Measurements from ENCODE around the gene CDHR3. TPM values are rescaled to one million over a fixed set of nuclear protein-coding genes. Genes with fewer than 3 reads are reported as not detected.

CDHR3 gene
- total RNA-seq, 1 donor from 2014 or later: 0.47 TPM

DNA sequence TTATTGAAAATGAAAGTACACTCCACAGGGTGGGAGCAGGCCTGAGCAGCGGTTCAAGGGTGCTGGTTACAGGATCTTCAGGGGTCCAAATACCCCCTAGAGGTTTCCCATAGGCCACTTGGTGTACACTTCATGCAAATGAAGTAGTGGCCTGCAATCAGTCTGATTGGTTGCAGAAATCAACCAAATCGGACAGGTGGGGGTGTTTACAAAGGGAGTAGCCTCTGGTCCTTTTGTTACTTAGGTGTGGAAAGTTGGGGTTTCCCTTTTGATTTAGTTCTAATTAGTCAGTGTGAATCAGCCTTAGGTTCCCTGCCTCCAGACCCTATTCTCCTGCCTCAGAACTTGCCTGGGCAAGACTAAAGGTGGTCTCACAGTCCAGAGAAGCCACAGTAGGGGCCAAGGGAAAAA lies 99.5 kb downstream of the CDHR3 start:
- no peaks in the 10 kb centered on the region for H3K36me3 Mint-ChIP-seq (ENCODE audit: low read depth)
- H3K27me3 Mint-ChIP-seq (ENCODE audit: insufficient read depth): no peaks in the 10 kb centered on the region
- DNase-seq (ENCODE audit: low spot score): no peak
- H3K9me3 Mint-ChIP-seq: no peaks in the 10 kb centered on the region
- peaks cover 28% of the 10 kb centered on the region for H3K4me1 Mint-ChIP-seq (ENCODE audit: low read depth)
- intact Hi-C loops (cut with micrococcal nuclease): no loop called here
- no peak overlapping the region for H3K4me3 Mint-ChIP-seq
- H3K27ac Mint-ChIP-seq: no peak overlapping the region

GRCh38 chr7:106063024-106063423 lies 100.0 kb downstream of the CDHR3 start:
- H3K27me3 Mint-ChIP-seq (ENCODE audit: insufficient read depth): no peaks in the 10 kb centered on the region

DNA sequence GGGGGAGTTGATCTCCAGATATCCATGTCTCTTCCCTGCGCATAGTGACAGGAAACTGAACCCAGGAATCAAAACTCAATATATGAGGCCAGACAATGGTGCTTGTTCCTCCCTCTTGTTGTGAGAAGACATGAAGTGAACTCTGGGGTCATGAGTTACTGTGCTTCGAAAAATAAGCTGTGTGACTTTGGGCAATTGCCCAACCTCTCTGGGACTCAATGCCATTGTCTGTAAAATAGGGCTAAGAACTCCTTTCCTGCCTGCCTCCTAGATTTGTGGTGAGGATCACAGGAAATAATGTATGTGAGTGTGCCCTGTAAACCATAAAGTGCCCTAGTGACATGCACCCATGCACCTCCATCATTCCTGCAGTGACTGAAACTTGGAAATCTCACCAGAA lies 100.6 kb downstream of the CDHR3 start:
- Mint-ChIP-seq H3K36me3 (ENCODE audit: low read depth) (no peaks in the 10 kb centered on the region), H3K4me3 (no peak overlapping the region), H3K27ac (no peak overlapping the region), H3K9me3 (no peaks in the 10 kb centered on the region), H3K27me3 (ENCODE audit: insufficient read depth) (no peaks in the 10 kb centered on the region), H3K4me1 (ENCODE audit: low read depth) (peaks cover 23% of the 10 kb centered on the region)
- no peak for DNase-seq (ENCODE audit: low spot score)
- intact Hi-C loops (cut with micrococcal nuclease): no loop called here

More at GRCh38 chr7:106063024-106063423, 100.0 kb downstream of the CDHR3 start:
- Mint-ChIP-seq H3K9me3 (no peaks in the 10 kb centered on the region), H3K4me3 (no peak overlapping the region), H3K4me1 (ENCODE audit: low read depth) (peaks cover 24% of the 10 kb centered on the region), H3K36me3 (ENCODE audit: low read depth) (no peaks in the 10 kb centered on the region), H3K27ac (peak overlapping the region; percentile 35)
- no peak for DNase-seq (ENCODE audit: low spot score)
- intact Hi-C loops (cut with micrococcal nuclease): no loop called here

- Mint-ChIP-seq H3K36me3 (ENCODE audit: low read depth) (no peaks in the 10 kb centered on the region), H3K27me3 (ENCODE audit: insufficient read depth) (no peaks in the 10 kb centered on the region), H3K27ac (no peak overlapping the region), H3K9me3 (no peaks in the 10 kb centered on the region), H3K4me3 (no peak overlapping the region), H3K4me1 (ENCODE audit: low read depth) (peaks cover 19% of the 10 kb centered on the region)
- intact Hi-C loops (cut with micrococcal nuclease): no loop called here
- DNase-seq (ENCODE audit: low spot score): no peak
These were observed 101.3 kb downstream of the CDHR3 start for GRCh38 chr7:106064316-106064715.

GRCh38 chr7:106064771-106065574 lies 101.9 kb downstream of the CDHR3 start:
- Mint-ChIP-seq H3K36me3 (ENCODE audit: low read depth) (no peaks in the 10 kb centered on the region), H3K4me3 (no peak overlapping the region), H3K27ac (no peak overlapping the region), H3K27me3 (ENCODE audit: insufficient read depth) (no peaks in the 10 kb centered on the region), H3K4me1 (ENCODE audit: low read depth) (peaks cover 23% of the 10 kb centered on the region), H3K9me3 (no peaks in the 10 kb centered on the region)
- no peak for DNase-seq (ENCODE audit: low spot score)
- intact Hi-C loops (cut with micrococcal nuclease): no loop called here

- H3K27ac Mint-ChIP-seq: no peak overlapping the region
- H3K36me3 Mint-ChIP-seq (ENCODE audit: low read depth): no peaks in the 10 kb centered on the region
- peaks cover 27% of the 10 kb centered on the region for H3K4me1 Mint-ChIP-seq (ENCODE audit: low read depth)
- DNase-seq (ENCODE audit: low spot score): no peak
- intact Hi-C loops (cut with micrococcal nuclease): no loop called here
- no peaks in the 10 kb centered on the region for H3K27me3 Mint-ChIP-seq (ENCODE audit: insufficient read depth)
- no peak overlapping the region for H3K4me3 Mint-ChIP-seq
- H3K9me3 Mint-ChIP-seq: no peaks in the 10 kb centered on the region
These were observed 102.8 kb downstream of the CDHR3 start for GRCh38 chr7:106065575-106066500.

GRCh38 chr7:106067678-106068077 lies 104.6 kb downstream of the CDHR3 start:
- H3K36me3 Mint-ChIP-seq (ENCODE audit: low read depth): no peaks in the 10 kb centered on the region
- no peaks in the 10 kb centered on the region for H3K9me3 Mint-ChIP-seq
- H3K4me1 Mint-ChIP-seq (ENCODE audit: low read depth): peaks cover 39% of the 10 kb centered on the region
- intact Hi-C loops (cut with micrococcal nuclease): no loop called here
- no peak overlapping the region for H3K27ac Mint-ChIP-seq
- DNase-seq (ENCODE audit: low spot score): no peak
- H3K4me3 Mint-ChIP-seq: no peak overlapping the region
- no peaks in the 10 kb centered on the region for H3K27me3 Mint-ChIP-seq (ENCODE audit: insufficient read depth)

- no peak for DNase-seq (ENCODE audit: low spot score)
- no peaks in the 10 kb centered on the region for H3K27me3 Mint-ChIP-seq (ENCODE audit: insufficient read depth)
- no peak overlapping the region for H3K27ac Mint-ChIP-seq
- intact Hi-C loops (cut with micrococcal nuclease): no loop called here
- peaks cover 35% of the 10 kb centered on the region for H3K4me1 Mint-ChIP-seq (ENCODE audit: low read depth)
- no peaks in the 10 kb centered on the region for H3K9me3 Mint-ChIP-seq
- no peaks in the 10 kb centered on the region for H3K36me3 Mint-ChIP-seq (ENCODE audit: low read depth)
- H3K4me3 Mint-ChIP-seq: no peak overlapping the region
These were observed 105.5 kb downstream of the CDHR3 start for GRCh38 chr7:106068538-106068961.

GRCh38 chr7:106068986-106069385 lies 105.9 kb downstream of the CDHR3 start:
- H3K4me3 Mint-ChIP-seq: no peak overlapping the region
- intact Hi-C loops (cut with micrococcal nuclease): no loop called here
- H3K9me3 Mint-ChIP-seq: no peaks in the 10 kb centered on the region
- no peak for DNase-seq (ENCODE audit: low spot score)
- H3K36me3 Mint-ChIP-seq (ENCODE audit: low read depth): no peaks in the 10 kb centered on the region
- H3K27ac Mint-ChIP-seq: no peak overlapping the region
- H3K4me1 Mint-ChIP-seq (ENCODE audit: low read depth): peaks cover 38% of the 10 kb centered on the region
- H3K27me3 Mint-ChIP-seq (ENCODE audit: insufficient read depth): no peaks in the 10 kb centered on the region

- intact Hi-C loops (cut with micrococcal nuclease): loop anchor here (2.0 kb wide), 1 partner anchor 21 kb away; no protein-coding TSS in a partner anchor
- no peaks in the 10 kb centered on the region for H3K36me3 Mint-ChIP-seq (ENCODE audit: low read depth)
- H3K4me3 Mint-ChIP-seq: no peak overlapping the region
- H3K4me1 Mint-ChIP-seq (ENCODE audit: low read depth): peaks cover 38% of the 10 kb centered on the region
- H3K27me3 Mint-ChIP-seq (ENCODE audit: insufficient read depth): no peaks in the 10 kb centered on the region
- H3K27ac Mint-ChIP-seq: no peak overlapping the region
- H3K9me3 Mint-ChIP-seq: no peaks in the 10 kb centered on the region
- no peak for DNase-seq (ENCODE audit: low spot score)
These were observed 106.6 kb downstream of the CDHR3 start for GRCh38 chr7:106069471-106070200.

- intact Hi-C loops (cut with micrococcal nuclease): loop anchor here (2.0 kb wide), 1 partner anchor 21 kb away; no protein-coding TSS in a partner anchor
- Mint-ChIP-seq H3K4me1 (ENCODE audit: low read depth) (peaks cover 38% of the 10 kb centered on the region), H3K9me3 (no peaks in the 10 kb centered on the region), H3K27me3 (ENCODE audit: insufficient read depth) (no peaks in the 10 kb centered on the region), H3K27ac (no peak overlapping the region), H3K4me3 (no peak overlapping the region), H3K36me3 (ENCODE audit: low read depth) (no peaks in the 10 kb centered on the region)
- DNase-seq (ENCODE audit: low spot score): no peak
These were observed 107.1 kb downstream of the CDHR3 start for GRCh38 chr7:106070201-106070551.

DNA sequence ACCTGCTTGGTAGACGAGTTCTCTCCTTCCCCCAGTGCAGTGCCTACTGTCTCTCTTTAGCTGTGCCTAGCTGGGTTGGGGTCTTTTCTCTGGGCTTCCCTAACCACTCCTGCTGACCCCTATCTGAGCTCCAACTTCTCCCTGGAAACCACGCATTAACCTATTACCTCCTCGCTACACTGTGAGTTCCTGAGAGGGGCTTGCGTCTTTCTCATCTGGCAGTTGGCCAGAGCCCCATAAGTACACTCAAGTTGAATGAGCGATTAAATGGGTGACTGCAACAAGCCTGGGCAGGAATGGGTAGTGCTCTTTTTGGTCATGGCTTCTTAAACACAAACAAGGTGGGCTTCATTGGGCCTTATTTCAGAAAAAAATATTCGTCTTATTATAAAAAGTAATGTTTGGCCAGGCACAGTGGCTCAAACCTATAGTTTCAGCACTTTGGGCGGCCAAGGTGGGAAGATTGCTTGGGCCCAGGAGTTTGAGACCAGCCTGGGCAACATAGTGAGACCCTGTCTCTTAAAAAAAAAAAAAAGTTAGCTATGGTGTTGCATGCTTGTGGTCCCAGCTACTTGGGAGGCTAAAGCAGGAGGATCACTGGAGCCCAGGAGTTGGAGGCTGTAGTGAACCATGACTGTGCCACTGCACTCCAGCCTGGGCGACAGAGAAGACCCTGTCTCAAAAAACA lies 107.6 kb downstream of the CDHR3 start:
- H3K27me3 Mint-ChIP-seq (ENCODE audit: insufficient read depth): no peaks in the 10 kb centered on the region
- intact Hi-C loops (cut with micrococcal nuclease): loop anchor here (1.0 to 2.0 kb wide), 6 partner anchors 20 to 276 kb away; no protein-coding TSS in a partner anchor
- H3K36me3 Mint-ChIP-seq (ENCODE audit: low read depth): no peaks in the 10 kb centered on the region
- peaks cover 38% of the 10 kb centered on the region for H3K4me1 Mint-ChIP-seq (ENCODE audit: low read depth)
- peak overlapping the region; percentile 93 for H3K27ac Mint-ChIP-seq
- H3K4me3 Mint-ChIP-seq: no peak overlapping the region
- H3K9me3 Mint-ChIP-seq: no peaks in the 10 kb centered on the region
- DNase-seq (ENCODE audit: low spot score): no peak
